HEK293 (cell line): ENCODE results near the gene WNT2.

Experiments used
- CTCF ChIA-PET: fragments of 350-600 bp; formaldehyde crosslinking; extraction: SDS; loops from one replicate; lab custom pipeline; 2021; ENCODE audit warnings: antibody characterized with exemption; lab: Yijun Ruan, JAX
- POLR2A ChIA-PET: fragments of 300-600 bp; formaldehyde crosslinking; extraction: SDS; loops from one replicate; lab custom pipeline; 2020; ENCODE audit warnings: antibody characterized with exemption, inconsistent platforms; lab: Yijun Ruan, JAX
- H3K27ac ChIP-seq: fragments of 200-500 bp; sonication (Bioruptor generic); 2 replicates; pipeline ENCODE4 v1.5.1; 2014; ENCODE audit warnings: low read depth, low read length, control low read depth, inconsistent platforms; ENCODE audit errors: extremely low read depth
- H3K36me3 ChIP-seq, 2 experiments: fragments of 200-500 bp in 1 of 2; sonication (Bioruptor generic) in 1 of 2; 1 replicate in 1 of 2; 2 replicates in 1 of 2; pipeline ENCODE4 v1.5.1; 2014 to 2017; ENCODE audit warnings: inconsistent platforms in 2 of 2, low read length in 2 of 2; ENCODE audit not compliant: control insufficient read depth in 2 of 2, insufficient read depth in 1 of 2
- H3K4me1 ChIP-seq: fragments of 200-500 bp; sonication (Bioruptor generic); 2 replicates; pipeline ENCODE4 v1.5.1; 2014; ENCODE audit warnings: mild to moderate bottlenecking, low read length, inconsistent platforms; ENCODE audit not compliant: control insufficient read depth, insufficient read depth
- H3K4me3 ChIP-seq: 2 replicates; pipeline ENCODE4 v1.5.1; 2011; ENCODE audit warnings: low read depth, mild to moderate bottlenecking, control low read depth, low read length, moderate library complexity
- H3K9me3 ChIP-seq: fragments of 200-500 bp; sonication (Bioruptor generic); 2 replicates; pipeline ENCODE4 v1.5.1; 2014; ENCODE audit warnings: low read depth, low read length, inconsistent platforms; ENCODE audit not compliant: control insufficient read depth, insufficient read depth
- GLIS1 ChIP-seq: fragments of 450-650 bp; formaldehyde crosslinking; IDR thresholded peaks from 2 replicates; pipeline ENCODE4 v1.5.1; 2016; ENCODE audit warnings: missing biosample characterization, missing genetic modification characterization
- HOXD13 ChIP-seq: sonication (generic); formaldehyde crosslinking; IDR thresholded peaks from 2 replicates; pipeline ENCODE4 v1.8.0; 2022; ENCODE audit warnings: missing genetic modification reagents, borderline replicate concordance
- MZF1 ChIP-seq: fragments of 450-650 bp; formaldehyde crosslinking; IDR thresholded peaks from 2 replicates; pipeline ENCODE4 v1.5.1; 2017; ENCODE audit warnings: missing biosample characterization, missing genetic modification characterization, borderline replicate concordance
- PATZ1 ChIP-seq: fragments of 450-650 bp; formaldehyde crosslinking; IDR thresholded peaks from 2 replicates; pipeline ENCODE4 v1.5.1; 2016; ENCODE audit warnings: missing biosample characterization, missing genetic modification characterization
- PRDM2 ChIP-seq: fragments of 450-650 bp; formaldehyde crosslinking; IDR thresholded peaks from 2 replicates; pipeline ENCODE4 v1.5.1; 2016; ENCODE audit warnings: missing biosample characterization, missing genetic modification characterization, borderline replicate concordance
- SP2 ChIP-seq: fragments of 450-650 bp; formaldehyde crosslinking; IDR thresholded peaks from 2 replicates; pipeline ENCODE4 v1.5.1; 2016; ENCODE audit warnings: missing biosample characterization, missing genetic modification characterization
- ZNF10 ChIP-seq: fragments of 450-650 bp; formaldehyde crosslinking; IDR thresholded peaks from 2 replicates; pipeline ENCODE4 v1.5.1; 2017; ENCODE audit warnings: missing biosample characterization, missing genetic modification characterization
- ZNF155 ChIP-seq: fragments of 450-650 bp; formaldehyde crosslinking; IDR thresholded peaks from 2 replicates; pipeline ENCODE4 v1.5.1; 2016; ENCODE audit warnings: missing biosample characterization, missing genetic modification characterization
- ZNF16 ChIP-seq: fragments of 450-650 bp; formaldehyde crosslinking; IDR thresholded peaks from 2 replicates; pipeline ENCODE4 v1.5.1; 2016; ENCODE audit warnings: low read depth, missing biosample characterization, missing genetic modification characterization
- ZNF169 ChIP-seq: fragments of 450-650 bp; formaldehyde crosslinking; IDR thresholded peaks from 2 replicates; pipeline ENCODE4 v1.5.1; 2016; ENCODE audit warnings: missing biosample characterization, missing genetic modification characterization
- ZNF214 ChIP-seq: fragments of 450-650 bp; formaldehyde crosslinking; IDR thresholded peaks from 2 replicates; pipeline ENCODE4 v1.5.1; 2017; ENCODE audit warnings: missing biosample characterization, mild to moderate bottlenecking, missing genetic modification characterization, borderline replicate concordance
- ZNF248 ChIP-seq: fragments of 450-650 bp; formaldehyde crosslinking; IDR thresholded peaks from 2 replicates; pipeline ENCODE4 v1.5.1; 2017; ENCODE audit warnings: missing biosample characterization, missing genetic modification characterization
- ZNF280C ChIP-seq: fragments of 450-650 bp; formaldehyde crosslinking; IDR thresholded peaks from 2 replicates; pipeline ENCODE4 v1.5.1; 2016; ENCODE audit warnings: missing biosample characterization, missing genetic modification characterization
- ZNF311 ChIP-seq: fragments of 450-650 bp; formaldehyde crosslinking; IDR thresholded peaks from 2 replicates; pipeline ENCODE4 v1.5.1; 2017; ENCODE audit warnings: missing biosample characterization, missing genetic modification characterization, borderline replicate concordance
- ZNF488 ChIP-seq: fragments of 450-650 bp; formaldehyde crosslinking; IDR thresholded peaks from 2 replicates; pipeline ENCODE4 v1.5.1; 2016; ENCODE audit warnings: missing biosample characterization, missing genetic modification characterization
- ZNF529 ChIP-seq: fragments of 450-650 bp; formaldehyde crosslinking; IDR thresholded peaks from 2 replicates; pipeline ENCODE4 v1.5.1; 2017; ENCODE audit warnings: missing genetic modification characterization, missing biosample characterization; ENCODE audit not compliant: insufficient replicate concordance
- ZNF585B ChIP-seq: fragments of 450-650 bp; formaldehyde crosslinking; IDR thresholded peaks from 2 replicates; pipeline ENCODE4 v1.5.1; 2016; ENCODE audit warnings: missing biosample characterization, missing genetic modification characterization
- ZNF660 ChIP-seq: fragments of 450-650 bp; IDR thresholded peaks from 2 replicates; pipeline ENCODE4 v1.5.1; 2018; ENCODE audit warnings: missing biosample characterization, mild to moderate bottlenecking, missing genetic modification characterization
- ZNF830 ChIP-seq: fragments of 450-650 bp; IDR thresholded peaks from 2 replicates; pipeline ENCODE4 v1.5.0; 2018; ENCODE audit warnings: missing biosample characterization, missing genetic modification characterization, low read depth, mild to moderate bottlenecking, moderate library complexity

Gene WNT2

GRCh38 chr7:117230276-117231046, 92.4 kb downstream of the WNT2 start:
- POLR2A ChIA-PET, result no interaction called here

GRCh38 chr7:117229350-117229749, 93.5 kb downstream of the WNT2 start:
- ChIA-PET POLR2A (no interaction called here), CTCF (no interaction called here)
- no peak overlapping the region for H3K27ac ChIP-seq
- no peak for TF ChIP-seq ZNF585B (tag by site-specific recombination)
- TF ChIP-seq ZNF214 (tag by site-specific recombination), result no peak
- TF ChIP-seq ZNF10, result no peak
- TF ChIP-seq ZNF311 (tag by site-specific recombination), result no peak
- TF ChIP-seq ZNF155 (tag by site-specific recombination), result no peak
- H3K36me3 ChIP-seq, result no peaks in the 10 kb centered on the region; a peak in 1 of 3 replicates
- H3K4me1 ChIP-seq, result no peaks in the 10 kb centered on the region
- no peak overlapping the region for H3K4me3 ChIP-seq
- H3K9me3 ChIP-seq, result no peaks in the 10 kb centered on the region

More at GRCh38 chr7:117230276-117231046, 92.4 kb downstream of the WNT2 start:
- H3K9me3 ChIP-seq, result no peaks in the 10 kb centered on the region
- no peaks in the 10 kb centered on the region; a peak in 1 of 3 replicates for H3K36me3 ChIP-seq
- H3K27ac ChIP-seq, result no peak overlapping the region
- no peak for TF ChIP-seq ZNF280C (tag by site-specific recombination)
- CTCF ChIA-PET, result interaction anchor here (0.7 kb wide), 1 partner anchor 9 kb away, joined by 4 read pairs; no protein-coding TSS in a partner anchor
- H3K4me1 ChIP-seq, result no peaks in the 10 kb centered on the region
- H3K4me3 ChIP-seq, result no peak overlapping the region

- no peaks in the 10 kb centered on the region for H3K9me3 ChIP-seq
- H3K27ac ChIP-seq, result no peak overlapping the region
- H3K36me3 ChIP-seq, result no peaks in the 10 kb centered on the region; a peak in 1 of 3 replicates
- H3K4me3 ChIP-seq, result no peak overlapping the region
- ChIA-PET POLR2A (no interaction called here), CTCF (no interaction called here)
- H3K4me1 ChIP-seq, result no peaks in the 10 kb centered on the region
- TF ChIP-seq ZNF155 (tag by site-specific recombination), result no peak
- TF ChIP-seq ZNF529, result no peak
- TF ChIP-seq HOXD13 (CRISPR knock-in tag), result no peak
- TF ChIP-seq PRDM2, result no peak
- TF ChIP-seq GLIS1 (tag by site-specific recombination), result no peak
- no peak for TF ChIP-seq MZF1
- TF ChIP-seq ZNF830 (tag by site-specific recombination), result no peak
- TF ChIP-seq ZNF488 (tag by site-specific recombination), result no peak
- no peak for TF ChIP-seq PATZ1 (tag by site-specific recombination)
- no peak for TF ChIP-seq ZNF169 (tag by site-specific recombination)
- no peak for TF ChIP-seq SP2 (tag by site-specific recombination)
- no peak for TF ChIP-seq ZNF248
- TF ChIP-seq ZNF660, result no peak
- TF ChIP-seq ZNF16 (tag by site-specific recombination), result no peak
These were observed 95.8 kb downstream of the WNT2 start for GRCh38 chr7:117227091-117227490.
